AG09309 (cell line): Measurements from ENCODE around the gene STYK1.

Experiments
- DNase-seq: peaks from one replicate; pipeline ENCODE4 v3.0.0-alpha.2; 2010; ENCODE audit warnings: low read depth
- H3K4me3 ChIP-seq: 2 replicates; pipeline ENCODE4 v1.5.1; 2011; ENCODE audit warnings: mild to moderate bottlenecking, low read depth, low read length, moderate library complexity; ENCODE audit not compliant: control insufficient read depth
- CTCF ChIP-seq: IDR thresholded peaks from 2 replicates; pipeline ENCODE4 v1.5.1; 2011; ENCODE audit warnings: mild to moderate bottlenecking, low read depth, low read length, inconsistent platforms; ENCODE audit not compliant: insufficient read depth, control insufficient read depth; ENCODE audit errors: missing control alignments

STYK1 gene

GRCh38 chr12:10697156-10697555 is 23.3 kb upstream of the STYK1 start:
- no peak for TF ChIP-seq CTCF
- DNase-seq, result no peak
- no peak overlapping the region for H3K4me3 ChIP-seq

- no peak for TF ChIP-seq CTCF
- no peak overlapping the region for H3K4me3 ChIP-seq
- no peak for DNase-seq
Observed at GRCh38 chr12:10690906-10691305, 17.1 kb upstream of the STYK1 start.

GRCh38 chr12:10689146-10689545 is 15.3 kb upstream of the STYK1 start:
- TF ChIP-seq CTCF, result no peak
- no peak overlapping the region for H3K4me3 ChIP-seq
- DNase-seq, result no peak

- H3K4me3 ChIP-seq, result no peak overlapping the region
- no peak for TF ChIP-seq CTCF
- DNase-seq, result no peak
Observed at GRCh38 chr12:10688042-10688441, 14.2 kb upstream of the STYK1 start.

GRCh38 chr12:10672231-10672868 is 1.5 kb downstream of the STYK1 start:
- no peak overlapping the region for H3K4me3 ChIP-seq
- TF ChIP-seq CTCF, result no peak
- DNase-seq, result no peak

- TF ChIP-seq CTCF, result no peak
- DNase-seq, result no peak
- H3K4me3 ChIP-seq, result no peak overlapping the region
Observed at GRCh38 chr12:10669533-10669932, 4.3 kb downstream of the STYK1 start.

- DNase-seq, result no peak
- TF ChIP-seq CTCF, result no peak
- H3K4me3 ChIP-seq, result no peak overlapping the region
Observed at GRCh38 chr12:10668526-10668925, 5.3 kb downstream of the STYK1 start.
